Osteoblast (primary cell): ENCODE measurements around the gene SMPD2. TPM values are rescaled to one million over a fixed set of nuclear protein-coding genes. Genes with fewer than 3 reads are reported as not detected.

ENCODE experiments used
- DNase-seq: peaks from one replicate; pipeline ENCODE4 v3.0.0; 2011; ENCODE audit warnings: low spot score, mixed read lengths; ENCODE audit not compliant: insufficient read length; ENCODE audit errors: missing footprints
- H2AFZ ChIP-seq: 2 replicates; pipeline ENCODE4 v1.6.0; 2011; ENCODE audit warnings: mild to moderate bottlenecking, low read length
- H3K27ac ChIP-seq: 2 replicates; pipeline ENCODE4 v1.5.1; 2011; ENCODE audit warnings: mild to moderate bottlenecking, low read depth, low read length, moderate library complexity
- H3K27me3 ChIP-seq: 2 replicates; pipeline ENCODE4 v1.6.0; 2012; ENCODE audit warnings: mild to moderate bottlenecking, control low read depth, inconsistent platforms, low read length, moderate library complexity; ENCODE audit not compliant: insufficient read depth
- H3K36me3 ChIP-seq: 2 replicates; pipeline ENCODE4 v1.5.1; 2011; ENCODE audit warnings: mild to moderate bottlenecking, low read length, control low read depth, moderate library complexity; ENCODE audit not compliant: insufficient read depth
- H3K4me1 ChIP-seq: 2 replicates; pipeline ENCODE4 v1.5.1; 2011; ENCODE audit warnings: mild to moderate bottlenecking, low read length, control low read depth, moderate library complexity; ENCODE audit not compliant: insufficient read depth
- H3K4me2 ChIP-seq: 2 replicates; pipeline ENCODE4 v1.6.0; 2011; ENCODE audit warnings: mild to moderate bottlenecking, low read length; ENCODE audit not compliant: insufficient read depth
- H3K4me3 ChIP-seq: fragments of 200-600 bp; sonication (generic); 3 replicates; pipeline ENCODE4 v1.5.1; 2012; ENCODE audit warnings: mild to moderate bottlenecking, low read length, inconsistent platforms; ENCODE audit not compliant: insufficient read depth
- H3K79me2 ChIP-seq: 2 replicates; pipeline ENCODE4 v1.6.0; 2012; ENCODE audit warnings: mild to moderate bottlenecking, low read length, control low read depth, inconsistent platforms; ENCODE audit not compliant: insufficient read depth
- H3K9me3 ChIP-seq: 2 replicates; pipeline ENCODE4 v1.5.1; 2011; ENCODE audit warnings: low read depth, low read length, control low read depth
- H4K20me1 ChIP-seq: 2 replicates; pipeline ENCODE4 v1.6.0; 2012; ENCODE audit warnings: mild to moderate bottlenecking, low read length, control low read depth; ENCODE audit not compliant: insufficient read depth
- total RNA-seq: library from RNA; depleted of rRNA; stranded (reverse); fragments of >200 nt; gene quantifications from 2 replicates; pipeline ENCODE4 v1.2.3, GENCODE V29; 2012
- TF ChIP-seq, protein P1 (sequence below): IDR thresholded peaks from 2 replicates; pipeline ENCODE4 v1.5.1; 2011; ENCODE audit warnings: mild to moderate bottlenecking, low read depth, low read length, moderate library complexity; ENCODE audit errors: extremely low read depth

SMPD2 gene
- total RNA-seq, 1 donor, result 14.8 TPM

DNA sequence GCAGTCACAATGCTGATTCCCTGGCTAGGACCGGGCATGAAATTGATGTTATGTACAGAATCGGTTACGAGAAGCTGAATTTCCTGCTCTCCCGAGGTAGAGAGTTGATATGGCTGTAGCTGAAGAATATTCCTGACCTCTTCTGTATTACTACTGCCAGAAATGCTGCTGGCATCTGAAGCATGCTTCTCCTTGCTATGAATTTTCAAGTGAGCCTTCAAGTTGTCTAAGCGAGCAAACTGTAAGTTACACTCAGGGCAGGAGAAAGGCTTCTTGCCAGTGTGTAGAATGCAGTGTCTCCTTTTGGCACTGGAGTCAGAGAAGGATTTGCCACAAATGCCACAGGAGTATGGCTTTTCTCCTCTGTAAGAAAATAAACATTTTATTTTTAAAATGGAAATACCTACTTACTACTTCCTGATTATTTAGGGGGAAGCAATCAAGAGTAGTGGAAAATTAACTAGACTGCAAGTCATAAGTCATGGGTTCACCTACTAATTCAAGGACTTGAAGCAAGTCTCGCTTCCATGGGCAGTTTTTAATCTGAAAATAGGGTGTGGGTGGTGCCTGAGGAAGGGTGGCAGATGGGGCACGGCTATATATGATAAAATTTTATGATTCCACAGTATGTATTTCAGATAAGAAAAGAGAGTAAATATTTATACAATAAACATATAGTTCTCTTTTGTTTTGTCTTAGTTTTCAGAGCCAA lies 25.8 kb downstream of the SMPD2 start:
- Histone ChIP-seq H3K4me2 (no peak overlapping the region), H3K27me3 (no peaks in the 10 kb centered on the region), H4K20me1 (peaks cover 3% of the 10 kb centered on the region), H2AFZ (no peak overlapping the region), H3K4me3 (no peak overlapping the region), H3K27ac (no peak overlapping the region), H3K9me3 (no peaks in the 10 kb centered on the region), H3K36me3 (peaks cover 45% of the 10 kb centered on the region), H3K4me1 (no peaks in the 10 kb centered on the region), H3K79me2 (no peaks in the 10 kb centered on the region)
- TF ChIP-seq, protein P1, sequence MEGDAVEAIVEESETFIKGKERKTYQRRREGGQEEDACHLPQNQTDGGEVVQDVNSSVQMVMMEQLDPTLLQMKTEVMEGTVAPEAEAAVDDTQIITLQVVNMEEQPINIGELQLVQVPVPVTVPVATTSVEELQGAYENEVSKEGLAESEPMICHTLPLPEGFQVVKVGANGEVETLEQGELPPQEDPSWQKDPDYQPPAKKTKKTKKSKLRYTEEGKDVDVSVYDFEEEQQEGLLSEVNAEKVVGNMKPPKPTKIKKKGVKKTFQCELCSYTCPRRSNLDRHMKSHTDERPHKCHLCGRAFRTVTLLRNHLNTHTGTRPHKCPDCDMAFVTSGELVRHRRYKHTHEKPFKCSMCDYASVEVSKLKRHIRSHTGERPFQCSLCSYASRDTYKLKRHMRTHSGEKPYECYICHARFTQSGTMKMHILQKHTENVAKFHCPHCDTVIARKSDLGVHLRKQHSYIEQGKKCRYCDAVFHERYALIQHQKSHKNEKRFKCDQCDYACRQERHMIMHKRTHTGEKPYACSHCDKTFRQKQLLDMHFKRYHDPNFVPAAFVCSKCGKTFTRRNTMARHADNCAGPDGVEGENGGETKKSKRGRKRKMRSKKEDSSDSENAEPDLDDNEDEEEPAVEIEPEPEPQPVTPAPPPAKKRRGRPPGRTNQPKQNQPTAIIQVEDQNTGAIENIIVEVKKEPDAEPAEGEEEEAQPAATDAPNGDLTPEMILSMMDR, result no peak
- DNase-seq, result no peak

DNA sequence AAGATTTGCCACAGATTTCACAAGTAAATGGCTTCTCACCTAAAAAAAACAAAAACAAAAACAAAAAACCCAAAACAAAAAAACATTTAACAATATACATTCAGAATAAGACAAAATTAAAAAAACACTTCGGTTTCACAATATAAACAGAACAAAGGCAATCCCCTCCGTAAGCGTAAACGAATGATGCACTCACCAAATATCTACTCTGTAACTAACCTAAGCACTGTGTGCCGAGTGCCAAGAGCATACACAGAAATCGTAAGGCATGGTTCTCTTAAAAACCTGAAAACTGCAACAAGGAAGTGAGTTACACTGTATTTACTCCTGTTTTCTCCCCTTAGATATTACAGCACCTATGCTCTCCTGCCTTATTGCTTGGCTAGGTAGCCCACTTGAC lies 27.2 kb downstream of the SMPD2 start:
- no peaks in the 10 kb centered on the region for H3K4me1 ChIP-seq
- H3K27me3 ChIP-seq, result no peaks in the 10 kb centered on the region
- TF ChIP-seq, protein P1, result no peak
- no peak overlapping the region for H3K4me2 ChIP-seq
- no peak overlapping the region for H3K27ac ChIP-seq
- H3K79me2 ChIP-seq, result no peaks in the 10 kb centered on the region
- no peak for DNase-seq
- peaks cover 3% of the 10 kb centered on the region for H4K20me1 ChIP-seq
- H3K4me3 ChIP-seq, result no peak overlapping the region
- H2AFZ ChIP-seq, result no peak overlapping the region
- H3K36me3 ChIP-seq, result peaks cover 52% of the 10 kb centered on the region
- no peaks in the 10 kb centered on the region for H3K9me3 ChIP-seq

DNA sequence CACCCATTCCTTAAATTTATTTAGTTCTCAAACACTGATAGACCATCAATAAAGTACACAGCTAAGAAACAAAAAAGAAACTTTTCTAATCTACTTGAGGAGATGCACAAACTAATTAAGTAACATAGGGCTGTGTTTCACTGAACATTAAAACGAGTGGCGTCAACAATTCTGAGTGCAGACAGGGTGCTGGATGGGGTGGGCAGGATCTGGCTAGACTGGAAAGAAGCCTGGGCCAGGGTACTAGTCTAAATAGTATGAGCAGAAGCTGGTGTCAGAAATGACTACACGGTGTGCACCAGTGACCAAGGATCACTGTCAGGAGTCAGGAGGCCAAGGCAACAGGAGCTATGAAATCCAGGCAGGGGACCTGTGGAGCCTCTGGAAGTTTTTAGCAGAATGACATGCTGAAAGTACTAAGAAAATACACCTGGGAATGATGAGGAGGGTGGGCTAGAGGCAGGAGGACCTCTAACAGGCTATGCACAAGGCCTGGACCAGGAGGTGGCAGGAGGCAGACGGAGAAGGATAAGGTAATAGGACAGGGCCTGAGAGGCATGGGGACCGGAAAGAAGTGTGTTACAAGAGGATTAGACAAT lies 29.2 kb downstream of the SMPD2 start:
- DNase-seq, result no peak
- peaks cover 54% of the 10 kb centered on the region for H3K36me3 ChIP-seq
- H3K27ac ChIP-seq, result no peak overlapping the region
- TF ChIP-seq, protein P1, result no peak
- H2AFZ ChIP-seq, result no peak overlapping the region
- H3K4me2 ChIP-seq, result no peak overlapping the region
- H3K9me3 ChIP-seq, result no peaks in the 10 kb centered on the region
- no peaks in the 10 kb centered on the region for H3K27me3 ChIP-seq
- no peaks in the 10 kb centered on the region for H3K4me1 ChIP-seq
- peaks cover 3% of the 10 kb centered on the region for H4K20me1 ChIP-seq
- no peaks in the 10 kb centered on the region for H3K79me2 ChIP-seq
- no peak overlapping the region for H3K4me3 ChIP-seq

DNA sequence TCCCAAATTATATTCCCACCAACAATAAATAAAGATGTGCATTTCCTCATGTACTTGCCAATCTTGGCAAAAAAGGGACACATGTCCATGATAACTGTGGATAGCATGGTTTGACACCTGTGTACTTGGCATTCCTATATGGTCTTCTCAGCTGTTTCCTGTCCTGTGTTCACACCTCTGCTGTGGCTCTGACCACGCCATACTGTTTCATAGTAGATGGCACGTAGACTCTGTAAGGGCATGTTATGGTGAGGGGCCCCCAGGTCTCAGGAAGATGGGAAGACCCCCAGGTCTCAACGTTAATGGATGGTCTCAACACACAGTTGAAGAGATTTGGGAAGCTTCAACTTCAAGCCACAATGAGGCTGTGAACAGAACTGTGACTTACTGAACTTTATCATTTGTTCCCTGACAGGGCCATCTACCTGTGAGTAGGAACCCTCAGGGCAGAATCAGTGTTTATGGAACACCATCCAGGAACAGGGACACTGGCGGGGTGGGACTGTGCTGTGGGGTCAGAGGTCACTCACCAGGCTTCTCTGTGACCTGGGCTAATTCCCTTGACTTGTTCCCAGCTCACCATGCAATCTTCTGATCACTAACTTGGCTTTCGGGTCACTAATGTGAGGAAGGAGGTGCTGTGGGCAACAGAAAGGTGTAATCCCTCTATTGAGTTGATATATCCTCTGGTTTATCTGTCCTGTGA lies 30.7 kb downstream of the SMPD2 start:
- H3K9me3 ChIP-seq, result no peaks in the 10 kb centered on the region
- peaks cover 52% of the 10 kb centered on the region for H3K36me3 ChIP-seq
- DNase-seq, result no peak
- TF ChIP-seq, protein P1, result no peak
- H4K20me1 ChIP-seq, result no peaks in the 10 kb centered on the region
- H3K4me2 ChIP-seq, result no peak overlapping the region
- H3K4me1 ChIP-seq, result no peaks in the 10 kb centered on the region
- no peak overlapping the region for H3K27ac ChIP-seq
- no peaks in the 10 kb centered on the region for H3K27me3 ChIP-seq
- H2AFZ ChIP-seq, result no peak overlapping the region
- no peak overlapping the region for H3K4me3 ChIP-seq
- no peaks in the 10 kb centered on the region for H3K79me2 ChIP-seq
